ENCODE data around the gene BCR.

The BCR gene

DNA sequence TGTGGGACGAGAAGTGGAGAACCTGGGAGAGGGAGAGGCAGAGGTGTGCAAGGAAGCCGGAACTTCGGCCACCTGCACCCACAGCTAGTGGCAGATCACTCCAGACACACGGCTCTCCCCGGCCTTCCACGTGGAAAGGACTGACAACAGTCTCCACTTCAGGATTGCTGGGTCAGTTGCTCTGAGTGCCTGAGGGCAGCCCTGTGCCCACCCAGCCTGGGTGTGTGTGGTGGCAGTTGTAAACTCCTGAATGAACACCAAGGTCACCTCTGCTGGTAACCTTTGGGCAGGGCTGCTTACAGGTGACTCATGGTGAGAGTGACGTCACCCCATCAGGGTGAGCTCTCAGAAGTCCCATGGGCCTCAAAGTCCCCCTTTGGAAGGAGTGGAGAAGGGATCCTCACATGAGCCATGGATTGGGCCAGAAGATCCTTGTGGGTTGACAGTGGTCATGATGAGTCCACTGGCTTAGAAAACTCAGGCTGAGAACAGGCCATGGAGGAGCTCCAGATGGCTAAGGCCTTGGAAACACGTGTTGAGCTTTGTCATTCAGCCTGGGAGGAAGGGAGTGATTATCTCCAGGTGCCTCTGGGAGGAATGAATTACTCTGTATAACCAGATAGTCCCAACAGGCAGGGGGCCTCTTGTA, 71.3 kb downstream of the BCR start:
- TF ChIP-seq, protein P1, sequence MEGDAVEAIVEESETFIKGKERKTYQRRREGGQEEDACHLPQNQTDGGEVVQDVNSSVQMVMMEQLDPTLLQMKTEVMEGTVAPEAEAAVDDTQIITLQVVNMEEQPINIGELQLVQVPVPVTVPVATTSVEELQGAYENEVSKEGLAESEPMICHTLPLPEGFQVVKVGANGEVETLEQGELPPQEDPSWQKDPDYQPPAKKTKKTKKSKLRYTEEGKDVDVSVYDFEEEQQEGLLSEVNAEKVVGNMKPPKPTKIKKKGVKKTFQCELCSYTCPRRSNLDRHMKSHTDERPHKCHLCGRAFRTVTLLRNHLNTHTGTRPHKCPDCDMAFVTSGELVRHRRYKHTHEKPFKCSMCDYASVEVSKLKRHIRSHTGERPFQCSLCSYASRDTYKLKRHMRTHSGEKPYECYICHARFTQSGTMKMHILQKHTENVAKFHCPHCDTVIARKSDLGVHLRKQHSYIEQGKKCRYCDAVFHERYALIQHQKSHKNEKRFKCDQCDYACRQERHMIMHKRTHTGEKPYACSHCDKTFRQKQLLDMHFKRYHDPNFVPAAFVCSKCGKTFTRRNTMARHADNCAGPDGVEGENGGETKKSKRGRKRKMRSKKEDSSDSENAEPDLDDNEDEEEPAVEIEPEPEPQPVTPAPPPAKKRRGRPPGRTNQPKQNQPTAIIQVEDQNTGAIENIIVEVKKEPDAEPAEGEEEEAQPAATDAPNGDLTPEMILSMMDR (IDR thresholded peaks at IDR 0.05; ENCODE audit: insufficient read depth, low read depth, low read length, missing control alignments) = no peak
- peak; percentile 67 for DNase-seq (ENCODE audit: low read depth)
- H3K4me3 ChIP-seq (ENCODE audit: low read length) = no peak overlapping the region

GRCh38 chr22:23253475-23254055, 73.3 kb downstream of the BCR start:
- no peak for DNase-seq (ENCODE audit: low read depth)
- no peak overlapping the region for H3K4me3 ChIP-seq (ENCODE audit: low read length)
- TF ChIP-seq, protein P1 (IDR thresholded peaks at IDR 0.05; ENCODE audit: insufficient read depth, low read depth, low read length, missing control alignments) = no peak

DNA sequence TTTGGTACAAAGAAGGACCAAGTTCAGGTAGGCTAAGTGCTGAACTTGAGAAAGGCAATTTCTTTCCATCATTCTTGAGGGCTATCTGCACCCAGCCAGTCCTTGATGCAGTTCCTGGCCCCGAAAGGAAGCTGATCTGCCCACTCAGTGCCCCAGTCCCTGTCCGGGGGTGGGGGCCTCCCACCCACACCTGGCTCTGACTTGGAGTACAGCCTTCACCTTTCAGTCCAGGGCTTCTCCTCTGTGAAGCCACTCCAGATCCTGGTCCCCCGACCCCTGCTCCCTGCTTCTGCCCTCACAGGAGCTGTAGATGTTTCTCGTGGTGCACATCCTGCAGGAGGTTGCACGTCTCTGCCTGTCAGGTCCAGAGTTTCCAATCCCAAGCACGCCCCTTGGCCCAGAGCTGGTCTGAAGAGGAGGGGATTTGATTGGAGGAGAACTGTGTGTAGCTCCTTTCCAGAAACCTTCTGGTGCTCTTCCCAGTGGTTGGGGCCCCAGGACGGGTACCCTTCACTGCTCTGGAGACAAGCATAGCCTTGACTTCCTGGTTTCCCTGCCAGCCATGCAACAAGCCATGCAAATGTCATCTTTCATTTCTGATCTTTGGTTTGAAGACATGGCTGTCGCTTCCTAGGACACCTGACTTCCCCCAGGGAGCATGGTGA, 75.3 kb downstream of the BCR start:
- H3K4me3 ChIP-seq (ENCODE audit: low read length) = no peak overlapping the region
- TF ChIP-seq, protein P1 (IDR thresholded peaks at IDR 0.05; ENCODE audit: insufficient read depth, low read depth, low read length, missing control alignments) = no peak
- no peak for DNase-seq (ENCODE audit: low read depth)

DNA sequence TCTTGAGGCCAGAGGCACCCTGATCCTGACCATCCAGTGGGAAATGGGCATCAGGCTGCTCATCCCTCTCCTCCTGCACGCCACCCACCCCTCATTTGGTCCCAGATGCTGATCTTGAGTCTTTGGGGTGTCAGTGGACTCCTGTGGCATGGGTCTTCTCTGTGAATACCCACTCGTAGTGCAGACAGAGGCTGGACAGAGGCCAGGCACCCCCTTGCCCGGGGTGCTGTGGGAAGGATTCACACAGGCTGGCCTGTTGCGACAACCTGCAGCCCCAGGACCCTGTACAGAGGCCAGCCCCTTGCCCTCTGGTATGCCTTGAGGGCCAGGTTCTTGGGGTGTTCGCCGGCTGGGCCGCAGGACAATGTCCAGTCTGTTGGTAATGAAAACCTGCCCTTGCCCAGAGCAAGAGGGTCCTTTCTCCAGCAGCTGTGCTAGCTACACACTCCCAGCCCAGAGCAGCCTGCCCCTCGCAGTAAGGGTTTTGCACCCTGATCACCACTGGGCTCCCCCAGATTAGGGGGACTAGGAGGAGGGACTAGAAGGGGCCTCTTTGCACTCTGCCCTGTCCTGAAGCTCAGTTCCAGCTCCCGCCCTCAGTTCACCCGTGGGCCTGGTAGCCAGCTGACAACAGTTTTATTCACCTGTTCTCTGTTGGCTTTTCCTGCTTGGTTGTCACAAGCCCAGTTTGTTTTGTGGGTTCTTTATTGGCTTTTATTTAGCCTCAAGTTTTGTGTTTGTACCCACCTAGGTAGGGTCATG, 76.0 kb downstream of the BCR start:
- TF ChIP-seq, protein P1 (IDR thresholded peaks at IDR 0.05; ENCODE audit: insufficient read depth, low read depth, low read length, missing control alignments) = no peak
- no peak for DNase-seq (ENCODE audit: low read depth)
- H3K4me3 ChIP-seq (ENCODE audit: low read length) = no peak overlapping the region

DNA sequence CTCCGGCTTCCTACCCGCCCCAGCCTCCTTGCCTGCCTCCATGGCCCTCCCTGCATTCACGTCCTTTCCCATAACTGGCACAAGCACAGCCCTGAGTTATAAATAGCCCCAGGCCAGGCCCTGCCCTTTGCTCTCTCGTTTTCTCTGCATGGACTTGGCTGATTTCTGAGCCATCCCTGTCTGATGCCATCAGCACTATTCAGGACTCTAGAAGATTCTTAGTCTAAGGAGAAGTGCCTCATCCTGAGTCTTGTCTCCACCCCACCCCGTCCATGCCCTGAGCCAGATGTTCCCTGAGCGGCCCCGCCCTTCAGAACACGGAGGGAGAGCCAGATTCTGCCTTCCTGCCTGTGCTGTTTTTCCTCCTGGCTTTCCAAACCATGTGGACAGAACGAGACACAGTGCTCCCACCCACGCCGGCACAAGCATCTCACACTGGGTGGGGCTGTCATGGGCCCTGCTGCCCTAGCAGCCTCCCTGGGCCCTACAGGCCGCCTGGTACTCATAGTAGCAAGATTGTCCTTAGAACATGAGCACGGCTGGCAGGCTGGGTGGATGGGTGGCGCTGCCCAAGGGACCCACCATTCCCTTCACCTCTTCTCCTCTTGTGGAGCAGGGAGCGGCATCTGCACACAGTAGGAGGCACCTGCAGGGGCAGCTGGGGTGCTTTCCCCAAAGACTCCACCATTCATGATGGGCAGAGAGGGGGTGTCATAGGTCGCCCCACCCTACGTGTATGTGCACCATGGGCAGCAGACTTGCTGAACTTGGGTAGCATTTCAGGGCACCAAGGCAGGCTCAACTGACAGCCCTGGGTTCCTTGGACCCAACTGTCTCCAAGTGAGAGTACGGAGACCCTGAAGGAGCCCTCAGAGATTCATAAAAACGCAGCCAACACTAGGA, 76.9 kb downstream of the BCR start:
- H3K4me3 ChIP-seq (ENCODE audit: low read length) = no peak overlapping the region
- TF ChIP-seq, protein P1 (IDR thresholded peaks at IDR 0.05; ENCODE audit: insufficient read depth, low read depth, low read length, missing control alignments) = no peak

More for the DNA sequence above, 76.9 kb downstream of the BCR start:
- peak; percentile 61 for DNase-seq (ENCODE audit: low read depth)

Measured in epithelial cell of esophagus (primary cell).